ENCODE measurements around the gene ZNF620.
A peak's percentile ranks its signal among the peaks of the same experiment; 100 is the strongest.

Gene ZNF620

GRCh38 chr3:40464339-40465110 lies 41.3 kb upstream of the ZNF620 start:
- no peak for DNase-seq (ENCODE audit: extremely low read depth, low read depth)
- no peak for TF ChIP-seq CTCF (IDR thresholded peaks at IDR 0.05; ENCODE audit: low read depth, low read length)

- DNase-seq (ENCODE audit: extremely low read depth, low read depth), result no peak
- TF ChIP-seq CTCF (IDR thresholded peaks at IDR 0.05; ENCODE audit: low read depth, low read length), result no peak
These were observed 40.8 kb upstream of the ZNF620 start for GRCh38 chr3:40465111-40465407.

- DNase-seq (ENCODE audit: extremely low read depth, low read depth), result no peak
These were observed 40.4 kb upstream of the ZNF620 start for GRCh38 chr3:40465456-40465855.

GRCh38 chr3:40468018-40468417 lies 37.8 kb upstream of the ZNF620 start:
- no peak for DNase-seq (ENCODE audit: extremely low read depth, low read depth)
- no peak for TF ChIP-seq CTCF (IDR thresholded peaks at IDR 0.05; ENCODE audit: low read depth, low read length)

More at GRCh38 chr3:40465456-40465855, 40.4 kb upstream of the ZNF620 start:
- TF ChIP-seq CTCF (IDR thresholded peaks at IDR 0.05; ENCODE audit: low read depth, low read length), result no peak

GRCh38 chr3:40470701-40471100 lies 35.1 kb upstream of the ZNF620 start:
- TF ChIP-seq CTCF (IDR thresholded peaks at IDR 0.05; ENCODE audit: low read depth, low read length), result no peak
- DNase-seq (ENCODE audit: extremely low read depth, low read depth), result no peak

GRCh38 chr3:40476478-40477470 lies 29.1 kb upstream of the ZNF620 start, which contains the start of gene ZNF619:
TSS of gene ZNF619 (plus strand) at chr3:40477122. CDS start at chr3:40477980, 858 bp downstream.
- no peak for TF ChIP-seq CTCF (IDR thresholded peaks at IDR 0.05; ENCODE audit: low read depth, low read length)
- peak; percentile 44 for DNase-seq (ENCODE audit: extremely low read depth, low read depth)

- DNase-seq (ENCODE audit: extremely low read depth, low read depth), result no peak
- no peak for TF ChIP-seq CTCF (IDR thresholded peaks at IDR 0.05; ENCODE audit: low read depth, low read length)
These were observed 28.2 kb upstream of the ZNF620 start for GRCh38 chr3:40477666-40478065.
